ENCODE results near the gene ABAT. TPM values are rescaled to one million over a fixed set of nuclear protein-coding genes. Genes with fewer than 3 reads are reported as not detected.

ABAT gene
- total and polyA plus RNA-seq, 11 donors: 3.4 to 37.0 (median 12.8) TPM

DNA sequence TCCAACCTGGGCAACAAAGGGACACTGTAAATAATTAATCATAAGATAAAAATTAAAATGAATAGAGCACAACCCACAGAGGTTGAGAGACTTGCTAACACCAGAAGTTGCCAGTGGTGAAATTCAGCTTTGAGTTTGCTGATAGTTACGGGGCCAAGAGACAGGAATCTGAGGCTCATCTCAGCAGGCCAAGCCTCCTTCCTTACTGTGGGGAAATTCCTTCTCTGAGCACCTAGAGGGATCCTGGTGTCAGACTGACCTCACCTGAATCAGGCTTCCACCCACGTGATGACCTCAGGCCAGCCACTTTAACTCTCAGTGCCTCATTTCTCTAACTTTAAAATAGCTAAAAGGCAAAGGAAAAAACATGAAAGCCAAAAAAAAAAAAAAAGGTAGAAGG is 4.7 kb downstream of the ABAT start:
- H3K4me1 ChIP-seq: peaks cover 0 to 17% (median 8%) of the 10 kb centered on the region in 12 donors
- DNase-seq: no peak
- intact Hi-C loops (cut with DNase I): loop anchor here in 1 of 10 donors (5.0 kb wide), 1 partner anchor 118 kb away; the partner anchor contains the start of genes PMM2 and TMEM186
- no peak overlapping the region for H3K4me3 ChIP-seq
- no peak overlapping the region for H3K27ac ChIP-seq
- H3K9me3 ChIP-seq: peaks cover 0 to 3% (median 0%) of the 10 kb centered on the region in 12 donors
- H3K27me3 ChIP-seq: no peaks in the 10 kb centered on the region
- 82 to 96% (median 91%) methylated on average over 2 of the region's 2 CpGs for whole genome bisulfite sequencing, 4 donors
- TF ChIP-seq POLR2A (IDR thresholded peaks at IDR 0.05): no peak
- TF ChIP-seq, protein P1, sequence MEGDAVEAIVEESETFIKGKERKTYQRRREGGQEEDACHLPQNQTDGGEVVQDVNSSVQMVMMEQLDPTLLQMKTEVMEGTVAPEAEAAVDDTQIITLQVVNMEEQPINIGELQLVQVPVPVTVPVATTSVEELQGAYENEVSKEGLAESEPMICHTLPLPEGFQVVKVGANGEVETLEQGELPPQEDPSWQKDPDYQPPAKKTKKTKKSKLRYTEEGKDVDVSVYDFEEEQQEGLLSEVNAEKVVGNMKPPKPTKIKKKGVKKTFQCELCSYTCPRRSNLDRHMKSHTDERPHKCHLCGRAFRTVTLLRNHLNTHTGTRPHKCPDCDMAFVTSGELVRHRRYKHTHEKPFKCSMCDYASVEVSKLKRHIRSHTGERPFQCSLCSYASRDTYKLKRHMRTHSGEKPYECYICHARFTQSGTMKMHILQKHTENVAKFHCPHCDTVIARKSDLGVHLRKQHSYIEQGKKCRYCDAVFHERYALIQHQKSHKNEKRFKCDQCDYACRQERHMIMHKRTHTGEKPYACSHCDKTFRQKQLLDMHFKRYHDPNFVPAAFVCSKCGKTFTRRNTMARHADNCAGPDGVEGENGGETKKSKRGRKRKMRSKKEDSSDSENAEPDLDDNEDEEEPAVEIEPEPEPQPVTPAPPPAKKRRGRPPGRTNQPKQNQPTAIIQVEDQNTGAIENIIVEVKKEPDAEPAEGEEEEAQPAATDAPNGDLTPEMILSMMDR (IDR thresholded peaks at IDR 0.05): no peak
- ATAC-seq: no peak
- peaks cover 0 to 4% (median 0%) of the 10 kb centered on the region in 9 donors for H3K36me3 ChIP-seq

DNA sequence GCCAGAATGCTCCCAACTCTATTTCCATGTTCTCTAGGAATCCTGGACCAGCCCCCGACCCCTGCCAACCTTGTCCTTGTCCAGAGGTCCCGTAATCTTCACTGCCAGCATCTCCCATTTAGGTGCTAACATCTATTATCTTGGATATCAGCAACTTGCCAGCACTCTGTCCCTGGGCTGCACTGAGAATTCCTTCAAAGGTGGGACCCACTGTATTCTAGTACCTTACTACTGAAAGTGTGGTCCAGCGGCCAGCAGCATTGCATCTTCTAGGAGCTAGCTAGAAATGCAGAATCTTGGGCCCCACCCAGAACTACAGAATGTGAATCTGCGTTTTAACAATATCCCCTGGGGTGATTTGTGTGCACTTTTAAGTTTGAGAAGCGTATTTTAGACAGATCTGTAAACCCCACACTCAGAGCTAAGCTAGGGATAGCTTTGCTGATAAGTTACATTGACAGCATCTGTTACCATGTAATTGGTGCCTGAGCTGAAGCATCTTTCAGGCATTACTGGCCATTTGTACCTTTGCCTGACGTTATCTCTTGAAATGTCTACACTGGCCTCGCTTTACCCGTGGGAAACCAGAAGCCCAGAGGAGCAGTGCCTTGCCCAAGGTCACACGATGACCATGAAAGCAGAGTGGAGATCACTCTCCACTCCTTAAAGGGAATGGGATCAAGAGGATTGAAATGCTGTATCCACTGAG is 8.3 kb downstream of the ABAT start:
- peaks cover 0 to 4% (median 0%) of the 10 kb centered on the region in 9 donors for H3K36me3 ChIP-seq
- WGBS, 4 donors: 66 to 79% (median 72%) methylated on average over 9 of the region's 9 CpGs
- no peak overlapping the region for H3K27ac ChIP-seq
- H3K4me1 ChIP-seq: peaks cover 0 to 13% (median 0%) of the 10 kb centered on the region in 12 donors
- peaks cover 0 to 3% (median 0%) of the 10 kb centered on the region in 12 donors for H3K9me3 ChIP-seq
- no peak for ATAC-seq
- DNase-seq: no peak
- intact Hi-C loops (cut with DNase I): no loop called here
- H3K27me3 ChIP-seq: no peaks in the 10 kb centered on the region
- H3K4me3 ChIP-seq: no peak overlapping the region
- TF ChIP-seq, protein P1 (IDR thresholded peaks at IDR 0.05): no peak

DNA sequence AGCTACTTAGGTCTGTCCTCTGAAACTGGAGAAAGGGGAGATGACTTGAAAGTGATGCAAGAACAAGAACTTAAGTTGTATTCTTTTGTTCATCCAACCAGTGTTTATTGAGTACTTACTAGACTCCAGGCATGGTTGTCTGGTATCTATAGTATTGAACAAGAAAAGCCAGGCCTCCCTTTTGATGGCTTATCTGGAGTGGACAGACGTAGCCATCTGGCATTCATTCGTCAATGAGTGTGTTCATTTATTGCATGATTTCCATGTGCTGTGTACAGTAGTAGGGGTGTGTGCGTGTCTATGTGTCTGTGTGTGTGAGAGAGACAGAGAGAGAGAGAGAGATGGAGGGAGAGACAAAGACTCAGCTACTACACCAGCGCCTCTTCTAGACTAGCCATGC is 9.2 kb downstream of the ABAT start:
- WGBS, 4 donors: 65 to 75% (median 71%) methylated on average over 4 of the region's 4 CpGs
- intact Hi-C loops (cut with DNase I): no loop called here
- no peak for DNase-seq

DNA sequence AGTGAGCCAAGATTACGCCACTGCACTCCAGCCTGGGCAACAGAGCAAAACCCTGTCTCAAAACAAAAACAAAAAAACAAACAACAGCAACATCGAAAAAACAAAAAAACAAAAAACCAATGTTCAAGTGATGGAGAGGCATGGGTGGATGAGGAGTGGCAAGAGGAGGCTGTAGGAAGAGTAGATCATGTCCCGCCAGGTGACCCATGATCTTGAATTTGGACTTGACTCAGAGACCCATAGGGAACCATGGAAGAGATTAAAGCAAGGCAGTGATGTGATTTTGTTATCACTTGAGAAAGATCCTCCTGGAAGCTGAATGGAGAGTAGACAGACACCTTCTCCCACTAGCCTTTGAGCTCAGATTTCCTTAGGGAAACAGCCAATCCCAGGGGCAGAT is 11.2 kb downstream of the ABAT start:
- Histone ChIP-seq H3K9me3 (peaks cover 0 to 20% (median 7%) of the 10 kb centered on the region in 12 donors), H3K27ac (peak overlapping the region in 7 of 12 donors; percentile 22 to 69 (median 48)), H3K4me1 (peaks cover 0 to 13% (median 0%) of the 10 kb centered on the region in 12 donors), H3K27me3 (no peaks in the 10 kb centered on the region), H3K4me3 (no peak overlapping the region), H3K36me3 (peaks cover 0 to 3% (median 0%) of the 10 kb centered on the region in 9 donors)
- no peak for TF ChIP-seq POLR2A (IDR thresholded peaks at IDR 0.05)
- TF ChIP-seq, protein P1 (IDR thresholded peaks at IDR 0.05): no peak
- intact Hi-C loops (cut with DNase I): no loop called here
- DNase-seq (no peak), ATAC-seq (no peak)
- WGBS, 4 donors: 61 to 82% (median 62%) methylated on average over 3 of the region's 3 CpGs

More for the DNA sequence above, 9.2 kb downstream of the ABAT start:
- Histone ChIP-seq H3K27me3 (no peaks in the 10 kb centered on the region), H3K36me3 (peaks cover 0 to 4% (median 0%) of the 10 kb centered on the region in 9 donors), H3K27ac (no peak overlapping the region), H3K4me3 (no peak overlapping the region), H3K4me1 (peaks cover 0 to 13% (median 0%) of the 10 kb centered on the region in 12 donors), H3K9me3 (peaks cover 0 to 3% (median 0%) of the 10 kb centered on the region in 12 donors)
- ATAC-seq: no peak
- no peak for TF ChIP-seq POLR2A (IDR thresholded peaks at IDR 0.05)
- TF ChIP-seq, protein P1 (IDR thresholded peaks at IDR 0.05): no peak
